GM21360 (cell line): ENCODE measurements around the gene SMYD1.

ENCODE experiments used
- ATAC-seq: cut with Tn5 transposase; IDR thresholded peaks from one replicate; pipeline ENCODE4 v1.9.1; 2021; ENCODE audit warnings: mild to moderate bottlenecking, moderate library complexity; ENCODE audit not compliant: unreplicated experiment

Gene SMYD1

GRCh38 chr2:88139203-88139702 is 71.6 kb downstream of the SMYD1 start:
- no peak for ATAC-seq

GRCh38 chr2:88139804-88140203 is 72.2 kb downstream of the SMYD1 start:
- ATAC-seq = no peak

GRCh38 chr2:88141952-88142351 is 74.3 kb downstream of the SMYD1 start:
- no peak for ATAC-seq

- ATAC-seq = no peak
Observed at GRCh38 chr2:88144271-88144670, 76.6 kb downstream of the SMYD1 start.

- ATAC-seq = no peak
Observed at GRCh38 chr2:88144914-88145497, 77.4 kb downstream of the SMYD1 start.

GRCh38 chr2:88146590-88146989 is 79.0 kb downstream of the SMYD1 start:
- ATAC-seq = no peak

- ATAC-seq = no peak
Observed at GRCh38 chr2:88147145-88147544, 79.5 kb downstream of the SMYD1 start.

GRCh38 chr2:88148929-88149438 is 81.4 kb downstream of the SMYD1 start:
- no peak for ATAC-seq

GRCh38 chr2:88159481-88159880 is 91.9 kb downstream of the SMYD1 start:
- no peak for ATAC-seq

GRCh38 chr2:88159955-88160415 is 92.4 kb downstream of the SMYD1 start:
- no peak for ATAC-seq

GRCh38 chr2:88160517-88160916 is 92.9 kb downstream of the SMYD1 start:
- ATAC-seq = no peak

GRCh38 chr2:88161446-88162244 is 94.0 kb downstream of the SMYD1 start:
- no peak for ATAC-seq
